PFSK-1 (cell line): Measurements from ENCODE around the gene MYO16.

ENCODE experiments used
- POLR2AphosphoS5 ChIP-seq: IDR thresholded peaks from 2 replicates; pipeline ENCODE4 v1.6.1; 2012; ENCODE audit warnings: low read depth, mild to moderate bottlenecking, control low read depth, low read length, moderate library complexity
- TF ChIP-seq, protein P1 (sequence below), 2 experiments: IDR thresholded peaks; 2 replicates each; pipeline versions ENCODE4 v1.6.1 to v1.8.0; 2011 to 2012; ENCODE audit warnings: low read depth in 2 of 2, low read length in 2 of 2, control low read depth in 1 of 2, inconsistent platforms in 1 of 2, mild to moderate bottlenecking in 1 of 2, moderate library complexity in 1 of 2; ENCODE audit not compliant: insufficient read depth in 1 of 2

DNA sequence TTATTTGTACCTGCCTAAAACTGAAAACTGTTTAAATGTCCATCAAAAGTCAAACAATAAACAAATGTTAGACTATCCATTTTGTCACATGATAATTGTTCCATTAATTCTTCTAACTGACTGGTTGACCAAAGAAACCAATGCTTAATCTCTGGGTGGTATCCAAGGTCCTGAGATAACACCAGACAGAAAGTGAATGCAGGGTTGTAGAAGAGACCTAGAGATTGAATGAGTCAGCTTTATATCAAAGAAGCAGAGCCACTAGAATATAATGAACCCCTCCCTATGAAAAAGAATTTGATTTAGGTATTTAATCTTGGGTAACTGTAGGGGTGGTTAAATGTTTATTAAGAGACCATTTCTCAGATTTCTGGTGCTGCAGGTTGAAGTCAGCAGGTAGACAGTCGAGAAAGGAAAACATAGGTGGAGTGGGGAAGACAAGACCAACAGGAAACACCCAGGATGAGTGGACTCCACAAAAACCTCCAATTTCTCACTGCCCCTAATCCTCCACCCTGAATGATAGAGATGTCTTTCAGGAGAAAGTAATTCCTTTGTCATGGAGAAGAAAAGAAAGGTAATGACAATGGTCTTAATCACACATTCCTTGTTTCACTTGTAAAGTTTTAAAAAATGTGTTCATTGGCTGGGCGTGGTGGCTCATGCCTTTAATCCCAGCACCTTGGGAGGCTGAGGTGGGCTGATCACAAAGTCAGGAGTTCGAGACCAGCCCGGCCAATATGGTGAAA, 620.5 kb downstream of the MYO16 start:
- TF ChIP-seq POLR2AphosphoS5 = no peak
- TF ChIP-seq, protein P1, sequence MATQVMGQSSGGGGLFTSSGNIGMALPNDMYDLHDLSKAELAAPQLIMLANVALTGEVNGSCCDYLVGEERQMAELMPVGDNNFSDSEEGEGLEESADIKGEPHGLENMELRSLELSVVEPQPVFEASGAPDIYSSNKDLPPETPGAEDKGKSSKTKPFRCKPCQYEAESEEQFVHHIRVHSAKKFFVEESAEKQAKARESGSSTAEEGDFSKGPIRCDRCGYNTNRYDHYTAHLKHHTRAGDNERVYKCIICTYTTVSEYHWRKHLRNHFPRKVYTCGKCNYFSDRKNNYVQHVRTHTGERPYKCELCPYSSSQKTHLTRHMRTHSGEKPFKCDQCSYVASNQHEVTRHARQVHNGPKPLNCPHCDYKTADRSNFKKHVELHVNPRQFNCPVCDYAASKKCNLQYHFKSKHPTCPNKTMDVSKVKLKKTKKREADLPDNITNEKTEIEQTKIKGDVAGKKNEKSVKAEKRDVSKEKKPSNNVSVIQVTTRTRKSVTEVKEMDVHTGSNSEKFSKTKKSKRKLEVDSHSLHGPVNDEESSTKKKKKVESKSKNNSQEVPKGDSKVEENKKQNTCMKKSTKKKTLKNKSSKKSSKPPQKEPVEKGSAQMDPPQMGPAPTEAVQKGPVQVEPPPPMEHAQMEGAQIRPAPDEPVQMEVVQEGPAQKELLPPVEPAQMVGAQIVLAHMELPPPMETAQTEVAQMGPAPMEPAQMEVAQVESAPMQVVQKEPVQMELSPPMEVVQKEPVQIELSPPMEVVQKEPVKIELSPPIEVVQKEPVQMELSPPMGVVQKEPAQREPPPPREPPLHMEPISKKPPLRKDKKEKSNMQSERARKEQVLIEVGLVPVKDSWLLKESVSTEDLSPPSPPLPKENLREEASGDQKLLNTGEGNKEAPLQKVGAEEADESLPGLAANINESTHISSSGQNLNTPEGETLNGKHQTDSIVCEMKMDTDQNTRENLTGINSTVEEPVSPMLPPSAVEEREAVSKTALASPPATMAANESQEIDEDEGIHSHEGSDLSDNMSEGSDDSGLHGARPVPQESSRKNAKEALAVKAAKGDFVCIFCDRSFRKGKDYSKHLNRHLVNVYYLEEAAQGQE (IDR thresholded peaks at IDR 0.05; ENCODE audit: insufficient read depth in 1 of 2, low read depth in 2 of 2, low read length in 2 of 2) = peak in 1 of 2 experiments; percentile 55; a peak in 1 of 4 replicates
